NCI-H2196 treated with DMSO at 0.1 percent for 48 hours (cell line): ENCODE measurements around the gene HPGDS.

Experiments
- DNase-seq: peaks from one replicate; lab custom pipeline; 2025; ENCODE audit not compliant: unreplicated experiment; lab: John Stamatoyannopoulos, UW

HPGDS gene

GRCh38 chr4:94262163-94263016 is 80.2 kb downstream of the HPGDS start:
- DNase-seq: no peak

- DNase-seq: no peak
Measured at GRCh38 chr4:94256828-94257227, 85.8 kb downstream of the HPGDS start.

GRCh38 chr4:94256144-94256783 is 86.4 kb downstream of the HPGDS start:
- DNase-seq: no peak

GRCh38 chr4:94253036-94253435 is 89.6 kb downstream of the HPGDS start:
- DNase-seq: no peak

GRCh38 chr4:94251094-94251493 is 91.5 kb downstream of the HPGDS start:
- no peak for DNase-seq
